HL-60 (cell line): ENCODE data around the gene CHN2.

Experiments
- DNase-seq, 2 experiments: peaks; one replicate each; pipeline ENCODE4 v3.0.0-alpha.2; 2010 to 2020; ENCODE audit warnings: low read depth in 1 of 2, low spot score in 1 of 2
- H3K27ac ChIP-seq: fragments of 250-450 bp; sonication (Bioruptor Pico); replicated peaks from 2 replicates; pipeline ENCODE4 v1.5.1; 2020; ENCODE audit warnings: mild to moderate bottlenecking, moderate library complexity
- H3K27me3 ChIP-seq: fragments of 250-450 bp; sonication (Bioruptor Pico); 2 replicates; pipeline ENCODE4 v1.5.1; 2021; ENCODE audit warnings: mild to moderate bottlenecking, moderate library complexity; ENCODE audit not compliant: insufficient read depth, poor library complexity, severe bottlenecking
- H3K4me3 ChIP-seq: replicated peaks from 2 replicates; pipeline ENCODE4 v1.5.1; 2011; ENCODE audit warnings: mild to moderate bottlenecking, control low read depth, low read length; ENCODE audit not compliant: insufficient read depth
- CTCF ChIP-seq: IDR thresholded peaks from one replicate; pipeline ENCODE4 v1.5.1; 2011; ENCODE audit warnings: low read length, control low read depth, inconsistent platforms; ENCODE audit not compliant: insufficient read depth
- GABPA ChIP-seq: IDR thresholded peaks from 2 replicates; pipeline ENCODE4 v1.6.1; 2012; ENCODE audit warnings: low read depth
- POLR2AphosphoS5 ChIP-seq: IDR thresholded peaks from 2 replicates; pipeline ENCODE4 v1.6.1; 2012; ENCODE audit warnings: low read depth
- REST ChIP-seq: IDR thresholded peaks from 2 replicates; pipeline ENCODE4 v1.6.1; 2012; ENCODE audit warnings: low read depth; ENCODE audit not compliant: insufficient replicate concordance
- SPI1 ChIP-seq: IDR thresholded peaks from 2 replicates; pipeline ENCODE4 v1.6.1; 2012; ENCODE audit warnings: low read depth, mild to moderate bottlenecking, borderline replicate concordance

CHN2 gene

GRCh38 chr7:29459589-29459988 is 265.0 kb downstream of the CHN2 start:
- no peak for TF ChIP-seq SPI1
- TF ChIP-seq GABPA, result no peak
- no peak for TF ChIP-seq REST
- no peak for TF ChIP-seq POLR2AphosphoS5
- no peak for TF ChIP-seq CTCF
- Histone ChIP-seq H3K27ac (no peak overlapping the region), H3K4me3 (no peak overlapping the region), H3K27me3 (no peaks in the 10 kb centered on the region)
- no peak for DNase-seq

GRCh38 chr7:29461996-29462395 is 267.4 kb downstream of the CHN2 start:
- DNase-seq, result no peak
- Histone ChIP-seq H3K27ac (no peak overlapping the region), H3K27me3 (no peaks in the 10 kb centered on the region), H3K4me3 (no peak overlapping the region)
- TF ChIP-seq SPI1, result no peak
- no peak for TF ChIP-seq POLR2AphosphoS5
- no peak for TF ChIP-seq REST
- TF ChIP-seq GABPA, result no peak
- TF ChIP-seq CTCF, result no peak

GRCh38 chr7:29463504-29464158 is 269.1 kb downstream of the CHN2 start:
- TF ChIP-seq POLR2AphosphoS5 (no peak), CTCF (no peak), SPI1 (no peak), GABPA (no peak), REST (no peak)
- Histone ChIP-seq H3K4me3 (no peak overlapping the region), H3K27ac (no peak overlapping the region), H3K27me3 (no peaks in the 10 kb centered on the region)
- no peak for DNase-seq
